GM20431 (cell line): Measurements from ENCODE around the gene KLHL13.
"Not testable (repeated sequence)": the region's sequence is repeated elsewhere in the genome, so short reads cannot be mapped to it uniquely, and the experiment has no call there.

ENCODE experiments used
- in situ Hi-C: fragments of 300-500 bp; cut with MseI, MboI; formaldehyde crosslinking; loops from one replicate; pipeline ENCODE4 v1.15.0; 2020; ENCODE audit warnings: low sequenced_read_pairs; ENCODE audit not compliant: unreplicated experiment

Gene KLHL13

GRCh38 chrX:118116713-118117550 lies at the start of gene KLHL13:
TSS of gene KLHL13 (minus strand) at chrX:118116810. CDS start at chrX:118028473, 88,337 bp downstream.
- in situ Hi-C loops: no loop called here

GRCh38 chrX:118164138-118164537 lies 47.5 kb upstream of the KLHL13 start:
- in situ Hi-C loops: no loop called here

GRCh38 chrX:118156953-118157608 lies 40.5 kb upstream of the KLHL13 start:
- in situ Hi-C loops: no loop called here

- in situ Hi-C loops: no loop called here
These were observed 39.8 kb upstream of the KLHL13 start for GRCh38 chrX:118156254-118156952.

GRCh38 chrX:118153270-118153669 lies 36.7 kb upstream of the KLHL13 start:
- in situ Hi-C loops: no loop called here

GRCh38 chrX:118152721-118153120 lies 36.1 kb upstream of the KLHL13 start:
- in situ Hi-C loops: no loop called here

- in situ Hi-C loops: no loop called here
These were observed 32.1 kb upstream of the KLHL13 start for GRCh38 chrX:118148737-118149136.

GRCh38 chrX:118147771-118148170 lies 31.2 kb upstream of the KLHL13 start:
- in situ Hi-C loops: not testable (repeated sequence)

GRCh38 chrX:118143578-118143977 lies 27.0 kb upstream of the KLHL13 start:
- in situ Hi-C loops: no loop called here

- in situ Hi-C loops: no loop called here
These were observed 14.7 kb upstream of the KLHL13 start for GRCh38 chrX:118131336-118131735.

GRCh38 chrX:118129681-118130080 lies 13.1 kb upstream of the KLHL13 start:
- in situ Hi-C loops: no loop called here

- in situ Hi-C loops: no loop called here
These were observed 12.1 kb upstream of the KLHL13 start for GRCh38 chrX:118128724-118129123.

- in situ Hi-C loops: no loop called here
These were observed 9.7 kb upstream of the KLHL13 start for GRCh38 chrX:118126286-118126685.

- in situ Hi-C loops: not testable (repeated sequence)
These were observed 7.6 kb upstream of the KLHL13 start for GRCh38 chrX:118124243-118124642.

- in situ Hi-C loops: no loop called here
These were observed 1.1 kb upstream of the KLHL13 start for GRCh38 chrX:118117741-118118140.

- in situ Hi-C loops: no loop called here
These were observed 477 bp downstream of the KLHL13 start for GRCh38 chrX:118115953-118116712.

- in situ Hi-C loops: no loop called here
These were observed 1.6 kb downstream of the KLHL13 start for GRCh38 chrX:118114971-118115370.

- in situ Hi-C loops: no loop called here
These were observed 7.5 kb downstream of the KLHL13 start for GRCh38 chrX:118109065-118109464.

- in situ Hi-C loops: no loop called here
These were observed 8.3 kb downstream of the KLHL13 start for GRCh38 chrX:118108304-118108703.

- in situ Hi-C loops: no loop called here
These were observed 16.5 kb downstream of the KLHL13 start for GRCh38 chrX:118100091-118100490.
